A673 (cell line): ENCODE data around the gene TRAK1.

Experiments used
- EZH2 ChIP-seq: fragments of 200-600 bp; sonication (generic); IDR thresholded peaks from 2 replicates; pipeline ENCODE4 v1.6.1; 2017; ENCODE audit warnings: borderline replicate concordance, low read depth, mild to moderate bottlenecking, mixed read lengths, antibody characterized with exemption, low read length; ENCODE audit not compliant: poor library complexity, severe bottlenecking
- TF ChIP-seq, protein P1 (sequence below): fragments of 300-800, 200-600 bp; sonication (generic); conservative IDR thresholded peaks from 2 replicates; pipeline ENCODE4 v1.5.1; 2017; ENCODE audit warnings: low read depth, mild to moderate bottlenecking, antibody characterized with exemption, low read length, moderate library complexity, mixed read lengths

DNA sequence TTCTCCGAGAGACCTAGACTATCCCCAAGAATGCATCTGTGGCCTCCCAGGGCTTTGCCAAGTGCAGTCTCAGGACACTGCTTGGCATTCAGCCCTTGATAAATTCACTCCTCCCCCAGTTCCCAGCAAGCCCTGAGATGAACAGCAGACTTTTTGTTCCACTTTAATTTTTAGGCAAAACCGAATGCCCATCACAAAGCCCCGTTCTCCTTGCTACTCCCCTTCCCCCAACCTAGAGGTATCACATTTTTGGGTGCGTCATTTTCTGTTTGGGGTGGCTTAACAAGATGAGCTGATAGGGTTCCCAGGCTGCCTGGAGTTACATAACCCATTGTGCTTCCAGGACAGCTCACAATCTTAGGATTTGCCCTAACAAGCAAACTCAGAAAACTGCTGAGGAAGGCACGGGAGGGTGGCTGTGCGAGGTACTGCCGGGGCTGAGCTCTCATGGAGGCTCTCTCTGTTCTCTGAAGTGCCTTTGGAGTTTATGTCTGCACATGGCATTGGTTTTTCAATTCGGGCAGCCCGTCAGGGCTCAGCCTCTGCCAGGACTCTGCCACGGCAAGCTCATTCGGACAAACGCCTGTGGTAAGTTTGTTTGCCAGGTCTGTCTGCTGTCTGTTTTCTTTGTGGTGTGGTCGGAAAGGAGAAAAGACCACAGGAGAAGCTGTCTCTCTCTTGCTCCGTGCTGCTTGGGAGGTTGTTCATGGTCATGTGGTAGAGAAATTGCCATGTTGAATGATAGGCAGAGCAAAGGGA, at the start of gene TRAK1:
- TF ChIP-seq, protein P1, sequence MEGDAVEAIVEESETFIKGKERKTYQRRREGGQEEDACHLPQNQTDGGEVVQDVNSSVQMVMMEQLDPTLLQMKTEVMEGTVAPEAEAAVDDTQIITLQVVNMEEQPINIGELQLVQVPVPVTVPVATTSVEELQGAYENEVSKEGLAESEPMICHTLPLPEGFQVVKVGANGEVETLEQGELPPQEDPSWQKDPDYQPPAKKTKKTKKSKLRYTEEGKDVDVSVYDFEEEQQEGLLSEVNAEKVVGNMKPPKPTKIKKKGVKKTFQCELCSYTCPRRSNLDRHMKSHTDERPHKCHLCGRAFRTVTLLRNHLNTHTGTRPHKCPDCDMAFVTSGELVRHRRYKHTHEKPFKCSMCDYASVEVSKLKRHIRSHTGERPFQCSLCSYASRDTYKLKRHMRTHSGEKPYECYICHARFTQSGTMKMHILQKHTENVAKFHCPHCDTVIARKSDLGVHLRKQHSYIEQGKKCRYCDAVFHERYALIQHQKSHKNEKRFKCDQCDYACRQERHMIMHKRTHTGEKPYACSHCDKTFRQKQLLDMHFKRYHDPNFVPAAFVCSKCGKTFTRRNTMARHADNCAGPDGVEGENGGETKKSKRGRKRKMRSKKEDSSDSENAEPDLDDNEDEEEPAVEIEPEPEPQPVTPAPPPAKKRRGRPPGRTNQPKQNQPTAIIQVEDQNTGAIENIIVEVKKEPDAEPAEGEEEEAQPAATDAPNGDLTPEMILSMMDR = no peak
- no peak for TF ChIP-seq EZH2
